ENCODE data around the gene SLC30A4. TPM values are rescaled to one million over a fixed set of nuclear protein-coding genes. Genes with fewer than 3 reads are reported as not detected.

The SLC30A4 gene
- polyA plus RNA-seq, 1 donor, result 4.6 TPM

- no peak for DNase-seq (ENCODE audit: low read depth)
Measured at GRCh38 chr15:45454814-45455213, 67.7 kb downstream of the SLC30A4 start.

- DNase-seq (ENCODE audit: low read depth), result no peak
Measured at GRCh38 chr15:45451265-45451664, 71.3 kb downstream of the SLC30A4 start.

DNA sequence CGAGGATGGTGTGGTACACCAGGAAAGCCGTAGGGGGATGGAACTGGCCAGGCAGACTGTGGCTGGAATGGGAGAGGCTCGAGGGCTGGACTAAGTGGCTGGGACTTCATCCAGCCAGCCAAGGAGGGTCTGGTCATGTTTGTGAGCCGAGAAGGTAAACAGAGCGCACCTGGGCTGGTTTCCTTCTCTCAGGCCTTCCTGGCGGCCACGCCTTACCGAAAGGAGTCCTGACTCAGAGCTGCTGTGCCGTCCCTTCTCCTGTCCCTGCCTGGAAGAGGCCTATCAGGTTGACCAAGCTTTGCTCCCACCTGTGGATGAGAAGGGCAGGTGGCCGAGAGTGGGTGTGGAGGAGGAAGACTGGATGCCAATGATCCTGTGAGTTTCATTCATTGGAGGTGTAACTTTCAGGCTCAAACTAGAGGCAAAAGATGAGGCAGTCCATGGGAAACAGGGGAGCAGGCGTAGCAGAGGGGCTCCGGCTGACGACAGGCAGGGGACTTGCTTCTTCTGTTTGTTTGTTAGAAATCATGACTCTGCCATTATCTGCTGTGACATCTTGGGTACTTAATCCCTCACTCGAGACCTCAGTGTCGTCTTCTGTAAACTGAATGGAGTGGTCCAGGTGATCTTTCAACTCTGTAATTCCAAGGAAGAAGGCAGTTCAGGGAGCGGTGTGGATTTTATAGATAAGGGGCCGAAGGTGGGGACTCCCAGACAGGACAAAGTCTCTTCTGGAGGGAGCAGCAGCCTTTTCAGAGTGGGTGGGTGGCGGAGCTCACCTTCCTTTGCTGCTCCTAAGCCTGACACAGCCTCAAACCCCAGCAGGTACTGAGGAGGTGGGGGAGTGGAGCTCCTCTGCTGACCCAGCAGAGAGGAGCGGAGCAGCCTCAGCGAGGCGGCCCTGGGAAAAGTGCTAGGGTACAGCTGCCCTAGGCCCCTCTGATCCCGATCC, 72.4 kb downstream of the SLC30A4 start:
- no peak for DNase-seq (ENCODE audit: low read depth)

DNA sequence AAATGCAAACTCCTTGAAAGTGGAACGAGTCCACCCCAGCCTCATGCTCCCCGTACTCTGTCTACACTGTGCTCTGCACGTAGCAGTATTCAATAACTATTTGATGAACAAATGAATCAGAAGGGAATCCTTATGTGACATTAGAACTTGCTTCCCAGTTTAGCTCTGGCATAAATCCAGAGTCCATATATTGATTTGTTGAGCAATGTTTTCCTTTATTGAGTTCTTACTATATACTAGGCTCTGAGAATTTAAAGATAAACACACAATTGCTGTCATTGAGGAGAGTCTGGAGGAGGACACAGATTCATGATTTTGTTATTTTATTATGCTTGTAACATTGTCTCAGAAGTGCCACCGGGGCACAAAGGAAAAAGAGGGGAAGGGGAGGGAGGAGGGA, 73.2 kb downstream of the SLC30A4 start:
- no peak for DNase-seq (ENCODE audit: low read depth)

DNA sequence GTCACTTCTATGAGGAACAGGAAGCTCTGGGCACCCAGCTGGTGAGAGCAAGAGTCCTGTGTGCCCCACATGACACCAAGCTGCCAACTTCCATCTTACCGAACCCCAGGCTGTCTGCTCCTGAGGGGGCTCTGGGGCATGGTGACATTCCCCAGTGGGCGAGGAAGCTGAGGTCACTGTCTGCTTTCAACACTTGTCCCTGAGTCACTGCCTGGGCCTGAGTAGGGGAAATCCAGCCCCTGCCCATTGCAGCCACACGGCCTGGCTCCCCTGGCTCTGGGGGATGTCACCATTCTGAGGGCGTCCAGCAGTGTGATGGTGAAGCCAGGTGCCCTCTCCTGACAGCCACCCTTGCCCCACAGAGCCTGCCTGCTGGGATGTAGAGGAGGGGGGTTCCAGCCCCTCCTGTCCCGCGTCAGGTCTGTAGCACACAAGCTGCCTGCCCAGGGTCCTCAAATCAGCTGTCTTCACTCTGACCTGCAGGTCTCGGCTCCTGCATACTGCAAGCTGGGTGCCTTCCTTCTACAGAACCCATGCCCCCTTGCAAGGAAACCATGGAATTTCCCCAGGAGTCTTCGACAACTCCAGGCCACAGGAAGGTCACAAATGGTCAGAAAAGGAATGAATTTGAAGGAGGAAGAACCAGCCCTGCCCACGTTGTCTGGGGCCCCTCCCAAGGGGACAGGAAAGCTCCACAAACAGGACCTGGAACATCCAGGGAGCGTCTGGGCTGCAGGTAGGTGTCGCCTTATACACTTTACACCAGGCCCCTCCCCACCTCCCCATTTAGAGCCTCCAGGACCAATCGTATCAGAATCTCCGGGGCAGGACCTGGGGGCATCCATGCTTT, 74.3 kb downstream of the SLC30A4 start:
- no peak for DNase-seq (ENCODE audit: low read depth)

DNA sequence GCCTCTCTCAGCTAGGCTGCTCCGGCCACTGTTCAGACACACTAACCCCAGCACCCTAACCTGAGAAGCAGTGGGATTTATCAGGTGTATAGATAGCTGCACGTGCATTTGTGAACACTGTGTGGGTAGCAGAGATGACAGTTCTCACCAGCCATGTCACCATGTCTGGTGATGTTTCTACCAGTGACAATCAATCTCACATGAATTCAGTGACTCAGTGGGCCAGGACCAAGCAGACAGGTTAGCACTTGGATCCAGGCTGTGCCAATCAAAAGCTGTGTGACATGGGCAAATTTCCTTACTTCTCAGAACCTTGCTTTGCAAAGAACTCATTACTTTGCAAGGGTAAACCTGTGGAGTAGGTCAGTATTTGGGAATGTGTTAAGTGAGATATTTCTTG, 78.9 kb downstream of the SLC30A4 start:
- DNase-seq (ENCODE audit: low read depth), result no peak

DNA sequence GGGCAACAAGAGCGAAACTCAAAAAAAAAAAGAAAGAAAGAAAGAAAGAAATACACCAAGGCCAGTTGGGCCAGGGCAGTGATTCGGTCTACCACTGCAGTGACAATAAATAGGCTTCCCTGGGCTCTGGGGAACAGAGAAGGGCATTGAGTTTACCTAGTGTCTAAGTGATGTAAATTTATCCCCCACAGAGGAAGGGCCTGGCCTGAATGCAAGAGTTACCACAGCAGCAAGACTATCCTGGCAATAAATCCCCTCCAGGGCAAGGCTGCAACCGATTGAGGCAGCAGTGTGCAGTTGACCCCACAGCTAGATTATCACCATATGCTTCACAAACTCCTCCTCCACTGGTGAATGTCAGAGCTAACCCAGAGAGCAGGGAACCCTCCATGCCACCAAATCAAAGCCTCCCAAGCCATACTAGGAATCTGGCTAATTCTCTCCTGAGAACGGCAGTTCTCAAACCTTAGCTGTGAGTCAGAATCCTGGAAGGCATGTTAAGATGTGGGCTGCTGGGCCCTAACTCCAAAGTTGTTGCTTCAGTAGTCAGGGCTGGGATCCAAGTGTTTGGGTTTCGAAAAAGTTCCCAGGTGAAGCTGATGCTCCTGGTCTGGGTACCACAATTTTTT, 79.9 kb downstream of the SLC30A4 start:
- DNase-seq (ENCODE audit: low read depth), result no peak

DNA sequence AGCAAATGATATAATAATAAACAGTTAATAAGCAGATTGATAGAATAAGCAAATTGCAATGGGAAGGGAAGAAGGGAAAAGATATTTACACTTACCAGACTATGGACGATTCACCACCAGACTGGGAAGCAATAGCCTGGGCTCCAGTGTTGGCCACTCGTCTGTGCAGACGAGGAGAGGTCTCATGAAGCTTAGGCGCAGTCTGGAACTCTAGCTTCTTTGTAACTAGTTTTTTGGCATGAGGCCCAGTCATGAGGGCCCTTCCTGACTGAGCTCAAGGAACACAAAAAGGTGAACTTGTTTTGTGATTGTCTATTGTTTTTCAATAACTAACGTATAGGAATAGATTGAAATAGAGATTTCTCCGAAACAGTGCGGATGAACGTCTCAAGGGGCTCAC, 80.9 kb downstream of the SLC30A4 start:
- DNase-seq (ENCODE audit: low read depth), result no peak

GRCh38 chr15:45441036-45441435, 81.5 kb downstream of the SLC30A4 start:
- no peak for DNase-seq (ENCODE audit: low read depth)

DNA sequence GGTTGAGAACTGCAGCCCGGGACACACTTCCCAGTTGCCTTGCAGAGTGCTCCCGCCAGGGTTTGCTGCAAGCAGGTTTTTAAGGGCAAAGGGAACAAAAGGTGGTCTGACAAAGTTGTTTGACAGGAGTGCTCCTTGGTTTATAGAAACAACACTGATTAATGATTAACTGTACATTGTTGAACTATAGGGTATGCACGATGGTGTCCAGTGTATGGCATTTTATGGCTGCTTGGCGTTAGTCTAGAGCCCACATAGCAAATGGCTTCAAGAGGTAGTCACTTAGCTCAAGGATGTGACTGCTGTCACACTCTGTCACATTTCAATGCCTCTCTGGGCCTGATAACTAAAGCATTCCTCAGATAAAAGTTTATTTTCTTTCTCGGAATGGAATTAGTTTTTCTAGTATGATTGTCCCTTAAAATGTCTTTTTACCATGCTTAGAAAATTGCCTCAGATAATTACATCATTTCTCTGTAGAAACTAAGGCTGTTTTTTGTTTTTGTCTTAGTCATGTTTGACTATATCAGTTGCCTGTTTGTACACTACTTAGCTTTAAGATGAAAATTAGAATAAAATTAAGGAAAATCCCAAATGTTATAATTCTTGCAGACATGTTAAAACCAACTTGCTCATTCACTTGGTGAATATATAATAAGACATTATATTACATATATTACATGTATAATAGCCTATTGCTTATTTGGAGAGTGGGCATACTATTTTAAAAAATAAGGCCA, 82.9 kb downstream of the SLC30A4 start:
- DNase-seq (ENCODE audit: low read depth), result no peak

DNA sequence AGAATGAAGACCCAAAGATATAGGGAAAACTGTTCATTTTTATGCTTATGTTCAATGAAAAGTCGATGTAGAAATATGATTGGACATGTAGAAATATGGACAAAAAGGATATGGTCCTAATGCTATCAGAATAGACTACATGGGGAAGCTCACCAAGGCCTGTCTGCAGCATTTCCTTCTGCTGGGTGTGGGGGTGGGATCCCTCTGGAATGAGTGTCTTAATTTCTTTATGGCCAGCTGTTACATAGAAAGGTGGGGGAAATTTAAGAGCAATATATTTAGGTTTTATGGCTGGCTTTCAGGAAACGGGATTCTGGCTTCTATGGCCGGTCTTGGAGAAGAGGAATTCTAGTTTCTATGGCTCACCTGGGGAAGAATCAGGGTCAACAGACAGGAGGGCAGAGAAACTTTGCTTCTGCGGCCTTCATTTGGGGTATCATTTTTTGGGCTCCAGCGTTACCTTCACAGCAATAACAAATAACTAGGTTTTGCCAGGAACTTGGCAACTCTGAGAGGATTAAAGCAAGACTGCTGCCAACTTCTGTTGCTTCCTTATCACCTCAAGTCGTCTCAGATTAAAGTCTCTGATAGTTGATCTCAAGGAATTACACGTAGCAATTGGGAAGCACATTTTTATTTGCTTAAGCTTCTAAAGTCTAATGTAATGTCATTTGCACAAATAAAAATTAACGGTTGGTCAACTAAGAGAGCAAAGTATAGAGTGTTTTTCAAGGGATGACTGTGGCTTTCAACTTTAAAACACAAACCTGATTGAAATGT, 87.2 kb downstream of the SLC30A4 start:
- no peak for DNase-seq (ENCODE audit: low read depth)

DNA sequence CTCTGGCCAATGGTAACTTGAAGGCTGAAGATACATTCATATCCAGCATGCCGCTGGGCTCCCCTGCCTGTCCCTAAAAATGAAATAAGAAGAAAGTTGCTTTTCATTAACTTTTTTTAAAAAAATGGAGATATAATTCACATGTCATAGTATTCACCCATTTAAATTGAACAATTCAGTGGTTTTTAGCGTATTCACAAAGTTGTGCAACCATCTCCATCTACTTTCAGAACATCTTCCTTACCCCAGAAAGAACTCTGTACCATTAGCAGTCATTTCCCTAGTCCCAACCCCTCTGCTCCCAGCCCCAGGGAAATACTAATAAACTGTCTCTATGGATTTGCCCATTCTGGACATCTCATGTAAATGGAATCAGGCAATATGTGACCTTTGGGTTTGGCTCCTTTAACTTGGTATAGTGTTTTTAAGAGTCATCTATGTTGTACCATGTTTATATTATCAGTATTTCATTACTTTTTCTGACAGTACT, 88.4 kb downstream of the SLC30A4 start:
- no peak for DNase-seq (ENCODE audit: low read depth)

DNA sequence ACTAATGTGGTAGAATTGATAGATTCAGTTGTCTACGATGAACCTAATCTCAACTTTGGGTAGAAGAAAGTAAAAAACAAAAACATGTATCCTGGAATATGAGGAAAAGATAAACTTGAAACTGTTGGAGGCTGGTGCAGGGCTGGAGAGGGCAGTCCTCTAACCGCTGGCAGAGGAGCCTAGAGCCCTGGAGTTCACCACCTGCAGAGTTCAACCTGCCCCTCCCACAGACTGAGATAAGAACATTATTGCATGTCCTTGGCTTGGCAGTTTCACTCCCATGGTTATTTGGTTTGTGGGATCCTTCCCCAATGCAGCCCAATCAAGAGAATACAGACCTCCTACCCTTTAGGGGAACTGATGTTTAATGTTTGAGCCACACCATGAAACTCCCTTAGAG, 91.0 kb downstream of the SLC30A4 start:
- no peak for DNase-seq (ENCODE audit: low read depth)

GRCh38 chr15:45429941-45430792, 92.4 kb downstream of the SLC30A4 start:
- peak; percentile 2 for DNase-seq (ENCODE audit: low read depth)

Other genes with a start within 250 kb of the SLC30A4 start
- 505 TPM for gene GATM, start 144.2 kb downstream of the SLC30A4 start, polyA plus RNA-seq (ENCODE audit: insufficient read length)
- gene BLOC1S6, start 64.6 kb upstream of the SLC30A4 start, polyA plus RNA-seq (ENCODE audit: insufficient read length), result 33.2 TPM
- gene SQOR, start 112.3 kb upstream of the SLC30A4 start, polyA plus RNA-seq (ENCODE audit: insufficient read length), result 2.3 TPM